GM23338 (cell line): ENCODE measurements around the gene IL1RL2. TPM values are rescaled to one million over a fixed set of nuclear protein-coding genes. Genes with fewer than 3 reads are reported as not detected.

Experiments used
- ATAC-seq: fragments of 200-7000 bp; cut with Tn5 transposase; 3 replicates; pipeline ENCODE4 v1.9.1; 2020
- DNase-seq: peaks from one replicate; pipeline ENCODE4 v3.0.0-alpha.2; 2015; ENCODE audit warnings: low spot score
- H2AFZ ChIP-seq: fragments of 200-600 bp; sonication (generic); 2 replicates; pipeline ENCODE4 v1.8.0; 2016; ENCODE audit warnings: antibody characterized with exemption, mild to moderate bottlenecking, moderate library complexity
- H3F3A ChIP-seq: fragments of 200-600 bp; sonication (generic); replicated peaks from 2 replicates; pipeline ENCODE4 v1.8.0; 2017; ENCODE audit warnings: antibody characterized with exemption, mixed run types, low read depth
- H3K27ac ChIP-seq: fragments of 200-600 bp; sonication (generic); 2 replicates; pipeline ENCODE4 v1.6.1; 2016; ENCODE audit warnings: low read depth
- H3K27me3 ChIP-seq: fragments of 200-600 bp; sonication (generic); 2 replicates; pipeline ENCODE4 v1.8.0; 2016; ENCODE audit warnings: mild to moderate bottlenecking, mixed run types, moderate library complexity; ENCODE audit not compliant: insufficient read depth
- H3K36me3 ChIP-seq: fragments of 200-600 bp; sonication (generic); 2 replicates; pipeline ENCODE4 v1.8.0; 2016; ENCODE audit warnings: mild to moderate bottlenecking; ENCODE audit not compliant: insufficient read depth
- H3K4me1 ChIP-seq: fragments of 200-600 bp; sonication (generic); 2 replicates; pipeline ENCODE4 v1.8.0; 2016; ENCODE audit warnings: mild to moderate bottlenecking, moderate library complexity; ENCODE audit not compliant: insufficient read depth
- H3K4me2 ChIP-seq: fragments of 200-600 bp; sonication (generic); 2 replicates; pipeline ENCODE4 v1.7.1; 2017; ENCODE audit warnings: mixed run types
- H3K4me3 ChIP-seq: fragments of 200-600 bp; sonication (generic); 2 replicates; pipeline ENCODE4 v1.6.1; 2016; ENCODE audit warnings: mixed run types
- H3K79me2 ChIP-seq: fragments of 200-600 bp; sonication (generic); replicated peaks from 2 replicates; pipeline ENCODE4 v1.8.0; 2017; ENCODE audit warnings: mild to moderate bottlenecking; ENCODE audit not compliant: insufficient read depth
- H3K9me2 ChIP-seq: fragments of 200-600 bp; sonication (generic); 2 replicates; pipeline ENCODE4 v1.8.0; 2017; ENCODE audit not compliant: insufficient read depth
- H4K20me1 ChIP-seq: fragments of 200-600 bp; sonication (generic); replicated peaks from 2 replicates; pipeline ENCODE4 v1.8.0; 2017; ENCODE audit warnings: mild to moderate bottlenecking; ENCODE audit not compliant: insufficient read depth
- H3K27ac Mint-ChIP-seq: 2 replicates; pipeline ENCODE4 v1.8.0; 2020; ENCODE audit warnings: inconsistent platforms, mild to moderate bottlenecking, moderate library complexity, mixed read lengths
- H3K27me3 Mint-ChIP-seq: 3 replicates; pipeline ENCODE4 v1.8.0; 2022; ENCODE audit warnings: low read depth, mild to moderate bottlenecking, moderate library complexity, mixed read lengths, inconsistent platforms; ENCODE audit not compliant: insufficient read depth, poor library complexity
- H3K36me3 Mint-ChIP-seq: 3 replicates; pipeline ENCODE4 v1.8.0; 2021; ENCODE audit warnings: low read depth, mild to moderate bottlenecking, inconsistent platforms, moderate library complexity, mixed read lengths
- H3K4me1 Mint-ChIP-seq: 3 replicates; pipeline ENCODE4 v1.8.0; 2020; ENCODE audit warnings: mild to moderate bottlenecking, inconsistent platforms, mixed read lengths
- H3K4me3 Mint-ChIP-seq: 3 replicates; pipeline ENCODE4 v1.8.0; 2021; ENCODE audit warnings: moderate library complexity, mild to moderate bottlenecking, inconsistent platforms, mixed read lengths
- H3K9me3 Mint-ChIP-seq: 3 replicates; pipeline ENCODE4 v1.8.0; 2020; ENCODE audit warnings: moderate library complexity, mild to moderate bottlenecking, inconsistent platforms, mixed read lengths
- CREB1 ChIP-seq: fragments of 250-450 bp; sonication (Bioruptor Pico); IDR thresholded peaks from 2 replicates; pipeline ENCODE4 v1.5.0; 2020; ENCODE audit warnings: low read depth, mild to moderate bottlenecking, moderate library complexity
- CTCF ChIP-seq, 2 experiments: fragments of 200-600 bp in 1 of 2; sonication (generic) in 1 of 2; conservative IDR thresholded peaks; 2 replicates each; pipeline versions ENCODE4 v1.5.1 to v1.6.1; 2016 to 2017; ENCODE audit warnings: antibody characterized with exemption in 2 of 2, low read depth in 2 of 2, mild to moderate bottlenecking in 2 of 2, moderate library complexity in 1 of 2
- ETS1 ChIP-seq: IDR thresholded peaks from 2 replicates; pipeline ENCODE4 v1.6.1; 2016; ENCODE audit warnings: antibody characterized with exemption
- EZH2 ChIP-seq: fragments of 200-600 bp; sonication (generic); IDR thresholded peaks from one replicate; pipeline ENCODE4 v1.8.0; 2017; ENCODE audit warnings: antibody characterized with exemption, mild to moderate bottlenecking, low read depth; ENCODE audit not compliant: unreplicated experiment
- EZH2phosphoT487 ChIP-seq: fragments of 200-600 bp; sonication (generic); IDR thresholded peaks from one replicate; pipeline ENCODE4 v1.8.1; 2018; ENCODE audit warnings: antibody characterized with exemption; ENCODE audit not compliant: unreplicated experiment
- JUNB ChIP-seq: IDR thresholded peaks from one replicate; pipeline ENCODE4 v1.6.1; 2016; ENCODE audit warnings: antibody characterized with exemption; ENCODE audit not compliant: unreplicated experiment
- NANOG ChIP-seq: IDR thresholded peaks from 2 replicates; pipeline ENCODE4 v1.6.1; 2016; ENCODE audit warnings: antibody characterized with exemption, borderline replicate concordance
- POLR2AphosphoS5 ChIP-seq: IDR thresholded peaks from 2 replicates; pipeline ENCODE4 v1.6.1; 2016; ENCODE audit warnings: antibody characterized with exemption, low read depth
- REST ChIP-seq: IDR thresholded peaks from one replicate; pipeline ENCODE4 v1.6.1; 2018; ENCODE audit warnings: antibody characterized with exemption; ENCODE audit not compliant: unreplicated experiment
- STAT1 ChIP-seq: IDR thresholded peaks from one replicate; pipeline ENCODE4 v1.6.1; 2016; ENCODE audit warnings: antibody characterized with exemption; ENCODE audit not compliant: unreplicated experiment
- ZNF114 ChIP-seq: fragments of 250-450 bp; sonication (Bioruptor Pico); IDR thresholded peaks from 2 replicates; pipeline ENCODE4 v1.5.0; 2020; ENCODE audit warnings: mild to moderate bottlenecking, moderate library complexity
- ZNF331 ChIP-seq: fragments of 250-450 bp; sonication (Bioruptor Pico); IDR thresholded peaks from 2 replicates; pipeline ENCODE4 v1.5.0; 2020; ENCODE audit warnings: low read depth, mild to moderate bottlenecking, moderate library complexity
- polyA plus RNA-seq: library from polyadenylated mRNA; unstranded; fragments of >200 nt; fragmentation: Nextera tagmentation; extraction: Ambion mirVana; gene quantifications from 2 replicates; pipeline ENCODE4 v1.2.1, GENCODE V29; 2016
- total RNA-seq: library from RNA; depleted of rRNA; stranded (reverse); fragments of >200 nt; shearing (Covaris generic); gene quantifications from 2 replicates; pipeline ENCODE4 v1.2.3, GENCODE V29; 2014

Gene IL1RL2
- total and polyA plus RNA-seq, 2 experiments from 2014 or later: not detected

DNA sequence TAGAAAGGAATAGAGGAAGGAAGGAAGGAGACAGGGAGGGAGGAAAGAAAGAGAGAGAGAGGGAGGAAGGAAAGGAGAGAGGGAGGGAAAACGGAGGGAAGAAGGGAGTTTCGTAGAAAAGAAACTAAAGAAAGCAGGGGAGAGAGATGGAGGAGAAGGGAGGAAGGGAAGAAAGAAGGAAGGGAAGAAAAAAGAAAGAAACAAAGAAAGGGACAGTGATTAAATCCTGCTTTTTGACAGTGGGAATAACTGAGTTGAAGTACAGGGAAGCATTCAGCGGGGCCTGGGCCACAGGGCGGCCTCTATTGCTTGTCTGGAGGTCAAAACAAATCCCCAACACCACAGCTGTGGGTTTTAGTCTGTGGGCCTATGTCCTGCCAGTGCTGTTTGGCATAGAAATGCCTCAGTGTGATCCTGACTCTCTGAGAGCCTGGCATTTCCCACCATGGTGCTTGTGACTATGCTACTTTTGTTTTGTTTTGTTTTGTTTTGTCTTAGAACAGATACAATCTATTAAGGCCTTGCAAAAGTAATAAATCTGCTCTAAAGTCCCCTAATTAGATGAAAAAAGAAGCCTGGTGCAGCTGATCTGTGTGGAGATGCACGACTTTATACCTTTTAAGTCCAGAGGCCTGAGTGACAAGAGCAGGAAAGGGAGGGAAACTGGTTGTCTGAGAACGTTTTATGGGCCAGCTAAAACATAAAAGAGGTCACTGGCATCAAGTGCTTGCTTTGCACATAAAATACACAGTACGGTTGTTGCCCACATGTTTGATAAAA lies 40.0 kb downstream of the IL1RL2 start:
- Histone ChIP-seq H3K9me2 (0 out of 2 replicates have a peak, but pooled peaks cover 4% of the 10 kb centered on the region), H3K36me3 (no peaks in the 10 kb centered on the region), H3K4me3 (no peak overlapping the region), H4K20me1 (no peaks in the 10 kb centered on the region), H3K79me2 (no peaks in the 10 kb centered on the region), H3K27me3 (no peaks in the 10 kb centered on the region), H3K4me1 (peaks cover 13% of the 10 kb centered on the region), H3K27ac (no peak overlapping the region), H2AFZ (peak overlapping the region; percentile 60; the same call in 1 of the 2 replicates), H3F3A (no peaks in the 10 kb centered on the region), H3K4me2 (no peak overlapping the region)
- Mint-ChIP-seq H3K9me3 (no peaks in the 10 kb centered on the region), H3K4me3 (no peak overlapping the region), H3K4me1 (peaks cover 15% of the 10 kb centered on the region), H3K27ac (no peak overlapping the region; the same call in 1 of the 2 replicates), H3K36me3 (no peaks in the 10 kb centered on the region), H3K27me3 (no peaks in the 10 kb centered on the region)
- no peak for TF ChIP-seq EZH2phosphoT487
- TF ChIP-seq POLR2AphosphoS5: no peak
- no peak for TF ChIP-seq ZNF331 (CRISPR knock-in tag)
- no peak for TF ChIP-seq ZNF114
- TF ChIP-seq CTCF (conservative IDR thresholded peaks at IDR 0.05; ENCODE audit: low read depth in 2 of 2): no peak
- TF ChIP-seq ETS1: no peak
- ATAC-seq (no peak), DNase-seq (no peak)

- H3F3A ChIP-seq: no peaks in the 10 kb centered on the region
- Mint-ChIP-seq H3K9me3 (no peaks in the 10 kb centered on the region), H3K4me1 (peaks cover 15% of the 10 kb centered on the region), H3K27ac (no peak overlapping the region), H3K36me3 (no peaks in the 10 kb centered on the region), H3K4me3 (no peak overlapping the region), H3K27me3 (no peaks in the 10 kb centered on the region)
- no peak overlapping the region for H3K4me2 ChIP-seq
- ATAC-seq (no peak), DNase-seq (no peak)
- no peak overlapping the region for H2AFZ ChIP-seq
- no peak overlapping the region for H3K27ac ChIP-seq
- peaks cover 4% of the 10 kb centered on the region; the same call in 1 of the 2 replicates for H3K9me2 ChIP-seq
- H4K20me1 ChIP-seq: no peaks in the 10 kb centered on the region
- H3K4me3 ChIP-seq: no peak overlapping the region
- H3K4me1 ChIP-seq: peaks cover 13% of the 10 kb centered on the region
- no peaks in the 10 kb centered on the region for H3K79me2 ChIP-seq
- no peaks in the 10 kb centered on the region for H3K27me3 ChIP-seq
- no peaks in the 10 kb centered on the region for H3K36me3 ChIP-seq
- TF ChIP-seq NANOG (no peak), ETS1 (no peak), CREB1 (CRISPR knock-in tag) (no peak), EZH2phosphoT487 (no peak), EZH2 (no peak), ZNF331 (CRISPR knock-in tag) (no peak), JUNB (no peak), STAT1 (no peak), REST (no peak), POLR2AphosphoS5 (no peak), CTCF (conservative IDR thresholded peaks at IDR 0.05; ENCODE audit: low read depth in 2 of 2) (no peak), ZNF114 (no peak)
These were observed 42.4 kb downstream of the IL1RL2 start for GRCh38 chr2:102229141-102229769.
